ENCODE measurements around the gene PRPF40B. TPM values are rescaled to one million over a fixed set of nuclear protein-coding genes. Genes with fewer than 3 reads are reported as not detected.
"Not testable (repeated sequence)": the region's sequence is repeated elsewhere in the genome, so short reads cannot be mapped to it uniquely, and the experiment has no call there.

Gene PRPF40B
- total RNA-seq, 3 donors from 2014 or later (not counting 1 experiment from before 2014, with no cell fraction given): 5.6 to 6.8 (median 5.9) TPM

- TF ChIP-seq CTCF (IDR thresholded peaks at IDR 0.05): no peak
- peaks cover 3% of the 10 kb centered on the region for H3K9me3 ChIP-seq (ENCODE audit: control insufficient read depth, insufficient read depth, low read length)
- no peaks in the 10 kb centered on the region for H3K27me3 ChIP-seq (ENCODE audit: control insufficient read depth, insufficient read depth, low read length)
- Mint-ChIP-seq H3K27ac (no peak overlapping the region), H3K36me3 (no peaks in the 10 kb centered on the region), H3K4me3 (no peak overlapping the region), H3K27me3 (ENCODE audit: low read depth in 2 of 2) (peaks cover 8 to 10% of the 10 kb centered on the region in 2 donors), H3K9me3 (no peaks in the 10 kb centered on the region), H3K4me1 (no peaks in the 10 kb centered on the region)
- no peaks in the 10 kb centered on the region for H3K4me1 ChIP-seq (ENCODE audit: control insufficient read depth, insufficient read depth, low read length)
- no peaks in the 10 kb centered on the region for H3K36me3 ChIP-seq (ENCODE audit: control insufficient read depth, insufficient read depth, low read length)
- ATAC-seq (no peak), DNase-seq (no peak)
- no peak overlapping the region for H3K4me3 ChIP-seq (ENCODE audit: low read length)
- 100% methylated on average over 2 of the region's 2 CpGs for WGBS (ENCODE audit: insufficient coverage)
- intact Hi-C loops (cut with micrococcal nuclease): no loop called here
- no peak overlapping the region for H3K27ac ChIP-seq (ENCODE audit: low read length)
These were observed 14.1 kb upstream of the PRPF40B start for GRCh38 chr12:49609059-49609874.

- DNase-seq: no peak
- TF ChIP-seq CTCF (IDR thresholded peaks at IDR 0.05): no peak
- Mint-ChIP-seq H3K4me1 (no peaks in the 10 kb centered on the region), H3K9me3 (no peaks in the 10 kb centered on the region), H3K4me3 (no peak overlapping the region), H3K27ac (no peak overlapping the region), H3K36me3 (no peaks in the 10 kb centered on the region), H3K27me3 (ENCODE audit: low read depth in 2 of 2) (peaks cover 12 to 13% of the 10 kb centered on the region in 2 donors)
- Histone ChIP-seq H3K4me1 (ENCODE audit: control insufficient read depth, insufficient read depth, low read length) (no peaks in the 10 kb centered on the region), H3K27me3 (ENCODE audit: control insufficient read depth, insufficient read depth, low read length) (no peaks in the 10 kb centered on the region), H3K27ac (ENCODE audit: low read length) (no peak overlapping the region), H3K36me3 (ENCODE audit: control insufficient read depth, insufficient read depth, low read length) (no peaks in the 10 kb centered on the region), H3K4me3 (ENCODE audit: low read length) (no peak overlapping the region), H3K9me3 (ENCODE audit: control insufficient read depth, insufficient read depth, low read length) (peaks cover 3% of the 10 kb centered on the region)
- 100% methylated on average over 1 of the region's 1 CpG for WGBS (ENCODE audit: insufficient coverage)
- no peak for ATAC-seq
- intact Hi-C loops (cut with micrococcal nuclease): no loop called here
These were observed 13.5 kb upstream of the PRPF40B start for GRCh38 chr12:49609875-49610154.

DNA sequence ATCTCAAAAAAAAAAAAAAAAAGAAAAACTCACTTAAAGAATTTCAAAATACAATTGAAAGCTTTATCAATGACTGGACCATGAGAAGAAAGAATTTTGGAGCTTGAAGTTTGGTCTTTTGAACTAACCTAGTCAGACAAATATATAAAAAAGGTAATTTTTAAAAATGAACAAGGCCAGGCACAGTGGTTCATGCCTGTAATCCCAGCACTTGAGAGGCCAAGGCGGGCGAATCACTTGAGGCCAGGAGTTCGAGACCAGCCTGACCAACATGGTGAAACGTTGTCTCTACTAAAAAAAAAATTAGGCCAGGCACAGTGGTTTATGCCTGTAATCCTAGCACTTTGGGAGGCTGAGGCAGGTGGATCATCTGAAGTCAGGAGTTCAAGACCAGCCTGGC is 12.6 kb upstream of the PRPF40B start:
- peaks cover 13 to 19% of the 10 kb centered on the region in 2 donors for H3K27me3 Mint-ChIP-seq (ENCODE audit: low read depth in 2 of 2)
- WGBS (ENCODE audit: insufficient coverage): 95% methylated on average over 4 of the region's 4 CpGs
- H3K27me3 ChIP-seq (ENCODE audit: control insufficient read depth, insufficient read depth, low read length); DNase-seq; ATAC-seq; H3K36me3 ChIP-seq (ENCODE audit: control insufficient read depth, insufficient read depth, low read length); H3K36me3 Mint-ChIP-seq; H3K4me3 ChIP-seq (ENCODE audit: low read length); H3K4me1 Mint-ChIP-seq; H3K9me3 Mint-ChIP-seq; H3K4me3 Mint-ChIP-seq; H3K27ac ChIP-seq (ENCODE audit: low read length); H3K9me3 ChIP-seq (ENCODE audit: control insufficient read depth, insufficient read depth, low read length); H3K4me1 ChIP-seq (ENCODE audit: control insufficient read depth, insufficient read depth, low read length); intact Hi-C loops (cut with micrococcal nuclease); H3K27ac Mint-ChIP-seq: not testable (repeated sequence)

GRCh38 chr12:49612210-49612609 is 11.2 kb upstream of the PRPF40B start:
- no peak for ATAC-seq

More at GRCh38 chr12:49612210-49612609, 11.2 kb upstream of the PRPF40B start:
- H3K36me3 ChIP-seq (ENCODE audit: control insufficient read depth, insufficient read depth, low read length): no peaks in the 10 kb centered on the region
- H3K9me3 ChIP-seq (ENCODE audit: control insufficient read depth, insufficient read depth, low read length): peaks cover 3% of the 10 kb centered on the region
- Mint-ChIP-seq H3K4me1 (no peaks in the 10 kb centered on the region), H3K27ac (no peak overlapping the region), H3K9me3 (no peaks in the 10 kb centered on the region), H3K36me3 (no peaks in the 10 kb centered on the region), H3K4me3 (no peak overlapping the region), H3K27me3 (ENCODE audit: low read depth in 2 of 2) (peaks cover 14 to 27% of the 10 kb centered on the region in 2 donors)
- H3K27ac ChIP-seq (ENCODE audit: low read length): no peak overlapping the region
- intact Hi-C loops (cut with micrococcal nuclease): no loop called here
- H3K4me1 ChIP-seq (ENCODE audit: control insufficient read depth, insufficient read depth, low read length): no peaks in the 10 kb centered on the region
- no peak overlapping the region for H3K4me3 ChIP-seq (ENCODE audit: low read length)
- no peak for TF ChIP-seq CTCF (IDR thresholded peaks at IDR 0.05)
- H3K27me3 ChIP-seq (ENCODE audit: control insufficient read depth, insufficient read depth, low read length): peaks cover 8% of the 10 kb centered on the region
- DNase-seq: no peak

Measured in natural killer cell (primary cell).